ENCODE results near the gene UPK3B.
"Not testable (repeated sequence)": the region's sequence is repeated elsewhere in the genome, so short reads cannot be mapped to it uniquely, and the experiment has no call there.

The UPK3B gene

GRCh38 chr7:76505168-76506080 lies 4.9 kb upstream of the UPK3B start:
- TF ChIP-seq, protein P1, sequence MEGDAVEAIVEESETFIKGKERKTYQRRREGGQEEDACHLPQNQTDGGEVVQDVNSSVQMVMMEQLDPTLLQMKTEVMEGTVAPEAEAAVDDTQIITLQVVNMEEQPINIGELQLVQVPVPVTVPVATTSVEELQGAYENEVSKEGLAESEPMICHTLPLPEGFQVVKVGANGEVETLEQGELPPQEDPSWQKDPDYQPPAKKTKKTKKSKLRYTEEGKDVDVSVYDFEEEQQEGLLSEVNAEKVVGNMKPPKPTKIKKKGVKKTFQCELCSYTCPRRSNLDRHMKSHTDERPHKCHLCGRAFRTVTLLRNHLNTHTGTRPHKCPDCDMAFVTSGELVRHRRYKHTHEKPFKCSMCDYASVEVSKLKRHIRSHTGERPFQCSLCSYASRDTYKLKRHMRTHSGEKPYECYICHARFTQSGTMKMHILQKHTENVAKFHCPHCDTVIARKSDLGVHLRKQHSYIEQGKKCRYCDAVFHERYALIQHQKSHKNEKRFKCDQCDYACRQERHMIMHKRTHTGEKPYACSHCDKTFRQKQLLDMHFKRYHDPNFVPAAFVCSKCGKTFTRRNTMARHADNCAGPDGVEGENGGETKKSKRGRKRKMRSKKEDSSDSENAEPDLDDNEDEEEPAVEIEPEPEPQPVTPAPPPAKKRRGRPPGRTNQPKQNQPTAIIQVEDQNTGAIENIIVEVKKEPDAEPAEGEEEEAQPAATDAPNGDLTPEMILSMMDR (IDR thresholded peaks at IDR 0.05; ENCODE audit: extremely low read depth, insufficient read depth, missing control alignments): no peak
- in situ Hi-C loops (cut with MboI; ENCODE audit: low pct_unique_long_range_greater_than_20kb, low sequenced_read_pairs, unreplicated experiment): no loop called here
- DNase-seq (ENCODE audit: low spot score): peak; percentile 10

DNA sequence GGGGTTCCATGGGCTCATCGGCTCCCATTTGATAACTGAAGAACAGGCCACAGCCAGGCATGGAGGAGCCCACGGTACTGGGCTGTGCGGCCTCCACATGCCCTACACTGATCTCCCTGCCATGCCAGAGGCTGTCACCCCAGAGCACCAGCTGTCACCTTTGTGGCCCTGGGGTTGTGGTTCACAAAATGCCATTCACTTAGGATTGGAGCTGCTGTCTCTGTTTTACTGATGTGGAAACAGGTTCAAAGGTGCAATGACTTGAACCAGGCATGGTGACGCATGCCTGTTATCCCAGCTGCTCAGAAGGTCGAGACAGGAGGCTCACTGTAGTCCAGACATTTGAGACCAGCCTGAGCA lies 4.3 kb upstream of the UPK3B start:
- no peak for DNase-seq (ENCODE audit: low spot score)
- TF ChIP-seq, protein P1 (IDR thresholded peaks at IDR 0.05; ENCODE audit: extremely low read depth, insufficient read depth, missing control alignments): no peak
- in situ Hi-C loops (cut with MboI; ENCODE audit: low pct_unique_long_range_greater_than_20kb, low sequenced_read_pairs, unreplicated experiment): no loop called here

DNA sequence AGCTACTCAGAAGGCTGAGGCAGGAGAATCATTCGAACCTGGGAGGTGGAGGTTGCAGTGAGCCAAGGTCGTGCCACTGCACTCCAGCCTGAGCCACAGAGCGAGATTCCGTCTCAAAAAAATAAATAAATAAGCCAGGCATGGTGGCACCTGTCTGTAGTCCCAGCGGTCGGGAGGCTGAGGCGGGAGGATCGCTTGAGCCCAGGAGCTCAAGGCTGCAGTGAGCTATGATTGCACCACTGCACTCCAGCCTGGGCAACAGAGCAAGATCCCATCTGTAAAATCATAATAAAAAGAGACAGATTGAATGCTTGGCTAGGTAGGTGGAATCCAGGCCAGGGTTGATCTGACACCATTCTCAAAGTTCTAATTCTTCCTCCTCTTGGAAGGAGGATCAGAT lies 3.7 kb upstream of the UPK3B start:
- DNase-seq (ENCODE audit: low spot score); in situ Hi-C loops (cut with MboI; ENCODE audit: low pct_unique_long_range_greater_than_20kb, low sequenced_read_pairs, unreplicated experiment): not testable (repeated sequence)

GRCh38 chr7:76507723-76508406 lies 2.5 kb upstream of the UPK3B start:
- DNase-seq (ENCODE audit: low spot score): no peak
- in situ Hi-C loops (cut with MboI; ENCODE audit: low pct_unique_long_range_greater_than_20kb, low sequenced_read_pairs, unreplicated experiment): no loop called here
- TF ChIP-seq, protein P1 (IDR thresholded peaks at IDR 0.05; ENCODE audit: extremely low read depth, insufficient read depth, missing control alignments): no peak

- in situ Hi-C loops (cut with MboI; ENCODE audit: low pct_unique_long_range_greater_than_20kb, low sequenced_read_pairs, unreplicated experiment); DNase-seq (ENCODE audit: low spot score): not testable (repeated sequence)
These were observed 1.0 kb downstream of the UPK3B start for GRCh38 chr7:76511200-76511910.

GRCh38 chr7:76511911-76512885 lies 1.8 kb downstream of the UPK3B start:
- in situ Hi-C loops (cut with MboI; ENCODE audit: low pct_unique_long_range_greater_than_20kb, low sequenced_read_pairs, unreplicated experiment); DNase-seq (ENCODE audit: low spot score): not testable (repeated sequence)

- in situ Hi-C loops (cut with MboI; ENCODE audit: low pct_unique_long_range_greater_than_20kb, low sequenced_read_pairs, unreplicated experiment): no loop called here
- TF ChIP-seq, protein P1 (IDR thresholded peaks at IDR 0.05; ENCODE audit: extremely low read depth, insufficient read depth, missing control alignments): no peak
- no peak for DNase-seq (ENCODE audit: low spot score)
These were observed 2.8 kb downstream of the UPK3B start for GRCh38 chr7:76512941-76513816.
